OCI-LY7 (cell line): ENCODE data around the gene PCNA.

ENCODE experiments used
- EZH2phosphoT487 ChIP-seq: fragments of 200-600 bp; sonication (generic); IDR thresholded peaks from 2 replicates; pipeline ENCODE4 v1.6.1; 2018; ENCODE audit warnings: low read depth, borderline replicate concordance, mild to moderate bottlenecking, mixed run types, antibody characterized with exemption, low read length, moderate library complexity, mixed read lengths
- TF ChIP-seq, protein P1 (sequence below): fragments of 200-600 bp; sonication (generic); conservative IDR thresholded peaks from 2 replicates; pipeline ENCODE4 v1.5.1; 2014; ENCODE audit warnings: mild to moderate bottlenecking, antibody characterized with exemption, low read length, moderate library complexity, mixed read lengths

GRCh38 chr20:5116875-5117274 is 2.9 kb downstream of the PCNA start:
- no peak for TF ChIP-seq EZH2phosphoT487
- TF ChIP-seq, protein P1, sequence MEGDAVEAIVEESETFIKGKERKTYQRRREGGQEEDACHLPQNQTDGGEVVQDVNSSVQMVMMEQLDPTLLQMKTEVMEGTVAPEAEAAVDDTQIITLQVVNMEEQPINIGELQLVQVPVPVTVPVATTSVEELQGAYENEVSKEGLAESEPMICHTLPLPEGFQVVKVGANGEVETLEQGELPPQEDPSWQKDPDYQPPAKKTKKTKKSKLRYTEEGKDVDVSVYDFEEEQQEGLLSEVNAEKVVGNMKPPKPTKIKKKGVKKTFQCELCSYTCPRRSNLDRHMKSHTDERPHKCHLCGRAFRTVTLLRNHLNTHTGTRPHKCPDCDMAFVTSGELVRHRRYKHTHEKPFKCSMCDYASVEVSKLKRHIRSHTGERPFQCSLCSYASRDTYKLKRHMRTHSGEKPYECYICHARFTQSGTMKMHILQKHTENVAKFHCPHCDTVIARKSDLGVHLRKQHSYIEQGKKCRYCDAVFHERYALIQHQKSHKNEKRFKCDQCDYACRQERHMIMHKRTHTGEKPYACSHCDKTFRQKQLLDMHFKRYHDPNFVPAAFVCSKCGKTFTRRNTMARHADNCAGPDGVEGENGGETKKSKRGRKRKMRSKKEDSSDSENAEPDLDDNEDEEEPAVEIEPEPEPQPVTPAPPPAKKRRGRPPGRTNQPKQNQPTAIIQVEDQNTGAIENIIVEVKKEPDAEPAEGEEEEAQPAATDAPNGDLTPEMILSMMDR: no peak
